ENCODE results near the gene ATXN2L.

DNA sequence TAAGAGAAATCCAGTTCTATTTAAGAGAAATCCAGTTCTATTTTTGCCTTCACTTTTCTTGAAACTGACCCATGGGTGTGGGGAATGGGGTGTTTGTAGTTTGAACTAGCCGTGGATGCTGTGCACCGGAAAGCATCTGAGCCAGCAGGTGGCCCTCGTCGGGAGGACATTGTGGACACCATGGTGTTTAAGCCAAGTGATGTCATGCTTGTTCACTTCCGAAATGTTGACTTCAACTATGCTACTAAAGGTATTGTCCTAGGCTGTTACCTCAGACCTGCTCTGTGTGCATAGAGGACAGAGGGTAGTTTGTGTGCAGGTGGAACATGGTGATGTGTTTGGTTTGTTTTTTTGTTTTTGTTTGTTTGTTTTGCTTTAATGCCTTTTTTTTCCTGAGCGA lies 3.3 kb downstream of the ATXN2L start:
- no peak for TF ChIP-seq EZH2 (IDR thresholded peaks at IDR 0.05)
- TF ChIP-seq, protein P1, sequence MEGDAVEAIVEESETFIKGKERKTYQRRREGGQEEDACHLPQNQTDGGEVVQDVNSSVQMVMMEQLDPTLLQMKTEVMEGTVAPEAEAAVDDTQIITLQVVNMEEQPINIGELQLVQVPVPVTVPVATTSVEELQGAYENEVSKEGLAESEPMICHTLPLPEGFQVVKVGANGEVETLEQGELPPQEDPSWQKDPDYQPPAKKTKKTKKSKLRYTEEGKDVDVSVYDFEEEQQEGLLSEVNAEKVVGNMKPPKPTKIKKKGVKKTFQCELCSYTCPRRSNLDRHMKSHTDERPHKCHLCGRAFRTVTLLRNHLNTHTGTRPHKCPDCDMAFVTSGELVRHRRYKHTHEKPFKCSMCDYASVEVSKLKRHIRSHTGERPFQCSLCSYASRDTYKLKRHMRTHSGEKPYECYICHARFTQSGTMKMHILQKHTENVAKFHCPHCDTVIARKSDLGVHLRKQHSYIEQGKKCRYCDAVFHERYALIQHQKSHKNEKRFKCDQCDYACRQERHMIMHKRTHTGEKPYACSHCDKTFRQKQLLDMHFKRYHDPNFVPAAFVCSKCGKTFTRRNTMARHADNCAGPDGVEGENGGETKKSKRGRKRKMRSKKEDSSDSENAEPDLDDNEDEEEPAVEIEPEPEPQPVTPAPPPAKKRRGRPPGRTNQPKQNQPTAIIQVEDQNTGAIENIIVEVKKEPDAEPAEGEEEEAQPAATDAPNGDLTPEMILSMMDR (IDR thresholded peaks at IDR 0.05) = no peak

Measured in neural progenitor cell (in vitro differentiated cells).